ENCODE results near the gene PLCE1.
"Not testable (repeated sequence)": the region's sequence is repeated elsewhere in the genome, so short reads cannot be mapped to it uniquely, and the experiment has no call there.

Gene PLCE1

GRCh38 chr10:93968540-93968945, 25.2 kb upstream of the PLCE1 start:
- in situ Hi-C loops (cut with MboI; ENCODE audit: low sequenced_read_pairs, unreplicated experiment): no loop called here
- TF ChIP-seq, protein P1, sequence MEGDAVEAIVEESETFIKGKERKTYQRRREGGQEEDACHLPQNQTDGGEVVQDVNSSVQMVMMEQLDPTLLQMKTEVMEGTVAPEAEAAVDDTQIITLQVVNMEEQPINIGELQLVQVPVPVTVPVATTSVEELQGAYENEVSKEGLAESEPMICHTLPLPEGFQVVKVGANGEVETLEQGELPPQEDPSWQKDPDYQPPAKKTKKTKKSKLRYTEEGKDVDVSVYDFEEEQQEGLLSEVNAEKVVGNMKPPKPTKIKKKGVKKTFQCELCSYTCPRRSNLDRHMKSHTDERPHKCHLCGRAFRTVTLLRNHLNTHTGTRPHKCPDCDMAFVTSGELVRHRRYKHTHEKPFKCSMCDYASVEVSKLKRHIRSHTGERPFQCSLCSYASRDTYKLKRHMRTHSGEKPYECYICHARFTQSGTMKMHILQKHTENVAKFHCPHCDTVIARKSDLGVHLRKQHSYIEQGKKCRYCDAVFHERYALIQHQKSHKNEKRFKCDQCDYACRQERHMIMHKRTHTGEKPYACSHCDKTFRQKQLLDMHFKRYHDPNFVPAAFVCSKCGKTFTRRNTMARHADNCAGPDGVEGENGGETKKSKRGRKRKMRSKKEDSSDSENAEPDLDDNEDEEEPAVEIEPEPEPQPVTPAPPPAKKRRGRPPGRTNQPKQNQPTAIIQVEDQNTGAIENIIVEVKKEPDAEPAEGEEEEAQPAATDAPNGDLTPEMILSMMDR (IDR thresholded peaks at IDR 0.05; ENCODE audit: borderline replicate concordance, control extremely low read depth, extremely low read depth, insufficient read depth, missing control alignments): no peak
- no peak for DNase-seq (ENCODE audit: low spot score)

- DNase-seq (ENCODE audit: low spot score); in situ Hi-C loops (cut with MboI; ENCODE audit: low sequenced_read_pairs, unreplicated experiment): not testable (repeated sequence)
These were observed 23.2 kb upstream of the PLCE1 start for GRCh38 chr10:93970433-93971010.

DNA sequence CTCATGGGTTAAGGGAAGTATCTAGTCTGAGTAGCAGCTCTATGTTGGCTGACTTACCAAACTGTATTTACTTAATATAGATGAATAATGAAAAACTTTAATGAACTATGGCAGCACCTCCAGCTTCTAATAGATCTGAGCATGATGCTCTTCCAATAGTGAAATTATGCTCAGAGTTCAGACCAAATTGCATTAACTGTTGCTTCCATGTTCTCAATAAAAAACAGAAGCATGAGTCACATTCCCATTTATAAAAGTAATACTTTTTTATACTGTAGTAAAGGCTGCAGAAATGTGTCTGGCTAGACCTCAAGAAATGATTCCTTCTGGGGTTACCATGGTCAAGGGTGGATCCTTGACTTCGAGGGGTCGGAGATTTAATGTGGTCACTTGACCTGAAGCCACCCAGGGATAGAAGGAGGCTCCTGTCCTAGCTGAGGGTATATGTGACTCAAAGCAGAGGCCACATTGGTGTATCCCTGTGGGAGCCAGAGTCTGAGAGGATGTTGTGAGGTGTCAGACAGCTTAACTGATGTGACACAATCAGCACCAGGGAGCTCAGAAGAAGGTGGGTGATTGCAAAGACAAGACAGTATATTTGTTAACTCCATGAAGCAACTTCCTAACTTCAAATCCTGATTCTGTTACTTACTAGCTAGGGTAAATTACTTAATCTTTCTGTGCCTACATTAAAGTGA, 19.8 kb upstream of the PLCE1 start:
- no peak for DNase-seq (ENCODE audit: low spot score)
- in situ Hi-C loops (cut with MboI; ENCODE audit: low sequenced_read_pairs, unreplicated experiment): no loop called here
- TF ChIP-seq, protein P1 (IDR thresholded peaks at IDR 0.05; ENCODE audit: borderline replicate concordance, control extremely low read depth, extremely low read depth, insufficient read depth, missing control alignments): no peak

DNA sequence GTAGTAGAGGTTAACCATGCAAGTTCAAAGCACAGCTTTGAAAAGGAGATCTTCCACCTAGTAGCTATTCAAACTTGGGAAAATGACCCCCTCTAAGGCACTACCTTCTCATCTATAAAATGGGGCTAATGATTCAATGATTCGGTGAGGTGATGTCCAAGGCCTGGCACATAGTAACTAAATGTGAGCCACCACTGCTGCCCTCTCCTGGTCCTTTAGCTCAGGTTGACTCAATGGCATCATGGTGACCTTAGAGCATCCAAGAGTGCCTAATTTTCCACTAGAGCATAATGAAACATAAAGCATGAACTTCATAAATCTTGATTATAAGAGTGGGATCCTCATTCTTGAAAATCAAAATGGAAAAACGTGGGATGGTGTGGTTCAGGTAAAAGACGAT, 16.3 kb upstream of the PLCE1 start:
- in situ Hi-C loops (cut with MboI; ENCODE audit: low sequenced_read_pairs, unreplicated experiment): no loop called here
- TF ChIP-seq, protein P1 (IDR thresholded peaks at IDR 0.05; ENCODE audit: borderline replicate concordance, control extremely low read depth, extremely low read depth, insufficient read depth, missing control alignments): no peak

GRCh38 chr10:93980486-93980885, 13.2 kb upstream of the PLCE1 start:
- DNase-seq (ENCODE audit: low spot score): no peak
- TF ChIP-seq, protein P1 (IDR thresholded peaks at IDR 0.05; ENCODE audit: borderline replicate concordance, control extremely low read depth, extremely low read depth, insufficient read depth, missing control alignments): no peak
- in situ Hi-C loops (cut with MboI; ENCODE audit: low sequenced_read_pairs, unreplicated experiment): no loop called here

More for the DNA sequence above, 16.3 kb upstream of the PLCE1 start:
- DNase-seq (ENCODE audit: low spot score): no peak

- TF ChIP-seq, protein P1 (IDR thresholded peaks at IDR 0.05; ENCODE audit: borderline replicate concordance, control extremely low read depth, extremely low read depth, insufficient read depth, missing control alignments): no peak
- no peak for DNase-seq (ENCODE audit: low spot score)
- in situ Hi-C loops (cut with MboI; ENCODE audit: low sequenced_read_pairs, unreplicated experiment): no loop called here
These were observed 2.6 kb upstream of the PLCE1 start for GRCh38 chr10:93991114-93991513.

DNA sequence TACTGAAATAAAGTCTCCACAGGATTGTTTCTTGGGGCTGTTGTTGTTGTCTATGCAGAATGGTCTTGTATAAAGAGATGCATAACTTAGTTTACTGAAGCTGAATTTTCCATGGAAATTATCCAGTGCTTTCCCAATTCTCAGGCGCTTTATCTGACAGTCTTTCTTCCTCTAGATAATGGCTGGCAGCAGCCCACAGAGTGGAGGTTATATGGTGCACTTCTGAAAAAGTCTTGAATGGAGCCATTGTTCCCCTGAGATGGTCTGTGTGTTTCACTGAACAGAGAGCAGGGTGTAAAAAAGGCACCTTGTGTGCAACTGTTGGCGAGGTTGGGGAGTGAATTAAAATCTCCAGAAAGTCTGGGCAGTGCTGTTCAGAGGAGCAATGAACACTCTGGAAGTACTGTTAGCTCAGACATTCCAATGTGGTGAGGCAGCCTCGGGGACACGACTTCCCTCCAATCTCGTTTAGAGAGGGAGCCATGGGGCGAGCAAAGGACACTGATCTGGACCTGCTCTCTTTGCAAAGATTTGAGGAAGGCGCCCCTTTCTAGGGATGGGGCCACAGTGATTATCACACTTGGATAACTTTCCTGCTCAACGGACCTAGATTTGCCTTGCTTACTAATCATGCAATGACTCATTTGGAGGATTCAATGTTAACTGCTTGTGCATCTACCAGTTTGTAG, 2.0 kb upstream of the PLCE1 start:
- TF ChIP-seq, protein P1 (IDR thresholded peaks at IDR 0.05; ENCODE audit: borderline replicate concordance, control extremely low read depth, extremely low read depth, insufficient read depth, missing control alignments): no peak
- in situ Hi-C loops (cut with MboI; ENCODE audit: low sequenced_read_pairs, unreplicated experiment): no loop called here
- DNase-seq (ENCODE audit: low spot score): no peak

Measured in GM13976 (cell line).